Measurements from ENCODE around the gene SCRT2.

DNA sequence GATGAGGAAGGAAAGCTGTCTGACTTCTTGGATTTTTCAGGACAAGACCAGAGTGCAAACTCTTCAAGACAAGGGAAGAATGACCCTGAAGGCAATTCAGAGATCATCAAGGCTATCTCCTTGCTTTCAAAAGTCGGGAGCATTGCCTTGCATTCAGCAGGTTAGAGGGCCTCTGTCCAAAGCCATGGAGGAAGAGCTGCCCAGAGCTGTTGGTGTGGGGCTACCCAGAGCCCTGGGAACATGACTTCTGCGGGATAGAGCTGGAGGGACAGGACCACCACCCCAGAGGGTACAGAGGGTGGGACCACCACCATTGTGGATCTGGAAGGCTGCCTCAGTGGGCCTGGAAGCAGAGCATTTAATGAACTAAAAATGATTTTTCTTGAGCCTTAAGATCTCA lies 17.4 kb downstream of the SCRT2 start:
- TF ChIP-seq POLR2AphosphoS5 (IDR thresholded peaks at IDR 0.05; ENCODE audit: low read depth, low read length) (no peak), POLR2A (IDR thresholded peaks at IDR 0.05; ENCODE audit: low read depth, low read length) (no peak), TAF1 (IDR thresholded peaks at IDR 0.05; ENCODE audit: borderline replicate concordance, low read depth, low read length) (no peak)
